IPS DF 4.7 (cell line): ENCODE measurements around the gene DNAJB11.
A peak's percentile ranks its signal among the peaks of the same experiment; 100 is the strongest.

Experiments
- DNase-seq: peaks from one replicate; pipeline ENCODE4 v3.0.0-alpha.2; 2013; ENCODE audit warnings: low spot score; ENCODE audit errors: extremely low read depth

The DNAJB11 gene

DNA sequence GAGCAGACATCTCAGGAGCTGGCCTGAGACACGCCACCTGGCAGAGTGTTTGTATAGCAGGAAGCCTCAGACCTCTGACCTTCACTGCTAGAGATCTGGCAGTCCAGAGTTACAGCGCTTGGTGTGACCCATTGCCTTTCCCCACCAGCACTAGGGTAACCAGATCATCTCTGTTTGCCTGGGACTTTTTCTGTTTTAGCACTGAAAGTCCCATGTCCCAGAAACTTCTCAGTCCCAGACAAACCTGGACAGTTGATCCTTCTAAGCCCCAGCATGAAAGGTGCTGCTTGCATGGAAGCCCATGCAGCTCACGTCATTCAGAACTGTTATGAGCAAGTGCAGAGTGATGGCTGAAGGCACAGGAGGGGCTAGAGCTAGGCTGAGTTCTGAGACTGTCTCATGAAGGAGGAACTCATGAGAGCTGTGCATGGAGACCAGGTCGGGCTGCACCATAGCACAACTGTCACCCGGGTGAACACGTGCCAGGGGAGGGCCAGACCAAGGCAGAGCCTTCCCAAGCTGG, 24.1 kb downstream of the DNAJB11 start:
- DNase-seq = no peak

DNA sequence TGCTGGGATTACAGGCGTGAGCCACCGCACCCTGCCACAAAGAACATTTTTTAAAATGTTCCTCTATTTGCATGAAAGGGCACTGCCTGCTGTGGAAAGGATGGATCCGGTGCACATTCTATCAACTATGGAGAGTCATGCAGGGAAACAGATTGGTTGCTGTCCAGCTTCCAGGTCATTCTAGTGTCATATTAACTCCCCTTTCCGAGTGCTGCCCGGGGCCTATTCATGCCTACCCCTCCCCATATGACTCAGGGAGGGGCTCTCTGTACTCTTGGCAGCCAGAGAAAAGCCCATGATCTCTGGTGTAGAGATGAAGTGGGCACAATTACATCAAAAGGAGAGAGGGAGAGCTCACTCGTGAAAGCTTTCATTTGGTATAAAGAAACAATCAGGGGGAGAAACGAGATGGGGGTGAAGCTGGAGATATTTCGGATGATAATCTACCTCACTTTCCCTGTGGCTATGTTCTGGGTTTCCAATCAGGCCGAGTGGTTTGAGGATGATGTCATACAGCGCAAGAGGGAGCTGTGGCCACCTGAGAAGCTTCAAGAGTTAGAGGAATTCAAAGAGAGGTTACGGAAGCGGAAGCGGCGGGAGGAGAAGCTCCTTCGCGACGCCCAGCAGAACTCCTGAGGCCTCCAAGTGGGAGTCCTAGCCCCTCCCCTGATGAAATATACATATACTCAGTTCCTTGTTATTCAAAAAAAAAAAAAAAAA, 26.2 kb downstream of the DNAJB11 start:
- DNase-seq = no peak

DNA sequence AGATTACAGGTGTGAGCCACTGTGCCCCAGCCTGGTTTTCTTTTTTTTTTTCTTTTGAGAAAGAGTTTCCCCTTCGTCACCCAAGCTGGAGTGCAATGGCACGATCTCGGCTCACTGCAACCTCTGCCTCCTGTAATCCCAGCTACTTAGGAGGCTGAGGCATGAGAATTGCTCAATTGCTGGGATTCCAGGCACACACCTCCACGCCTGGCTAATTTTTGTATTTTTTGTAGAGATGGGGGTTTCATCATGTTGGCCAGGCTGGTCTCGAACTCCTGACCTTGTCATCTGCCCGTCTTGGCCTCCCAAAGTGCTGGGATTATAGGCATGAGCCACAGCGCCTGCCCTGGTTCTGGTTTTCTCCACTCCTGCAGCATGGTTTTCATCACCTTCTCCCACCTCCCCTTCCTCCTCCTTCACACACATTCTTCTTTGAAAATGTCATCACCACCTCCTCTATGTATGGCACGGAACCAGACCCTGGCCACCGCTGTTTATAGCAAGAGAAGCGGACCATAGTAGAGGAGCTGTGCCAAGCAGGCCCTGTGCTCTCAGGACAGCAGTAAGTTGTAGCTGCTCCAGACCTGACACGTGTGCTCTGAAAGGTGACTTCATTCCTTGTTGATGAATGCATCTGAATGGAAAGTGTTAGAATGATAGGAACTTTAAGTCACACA, 27.7 kb downstream of the DNAJB11 start:
- DNase-seq = no peak

DNA sequence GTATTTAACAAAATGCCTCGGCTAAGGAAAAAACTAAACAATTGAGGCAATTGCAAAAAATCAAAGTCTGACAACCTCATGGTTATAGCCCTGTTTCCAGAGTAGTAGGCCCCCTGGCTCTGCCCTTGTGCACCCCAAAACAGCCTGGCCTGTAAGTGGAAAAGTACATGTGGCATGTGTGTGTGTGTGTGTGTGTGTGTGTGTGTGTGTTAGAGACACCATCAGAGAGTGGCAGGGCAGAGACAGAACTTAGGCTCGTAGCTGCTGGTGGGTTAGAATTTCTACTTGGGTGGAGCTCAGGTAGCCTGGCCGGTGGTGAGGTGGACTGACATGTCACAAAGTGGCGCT, 28.2 kb downstream of the DNAJB11 start:
- DNase-seq = no peak

DNA sequence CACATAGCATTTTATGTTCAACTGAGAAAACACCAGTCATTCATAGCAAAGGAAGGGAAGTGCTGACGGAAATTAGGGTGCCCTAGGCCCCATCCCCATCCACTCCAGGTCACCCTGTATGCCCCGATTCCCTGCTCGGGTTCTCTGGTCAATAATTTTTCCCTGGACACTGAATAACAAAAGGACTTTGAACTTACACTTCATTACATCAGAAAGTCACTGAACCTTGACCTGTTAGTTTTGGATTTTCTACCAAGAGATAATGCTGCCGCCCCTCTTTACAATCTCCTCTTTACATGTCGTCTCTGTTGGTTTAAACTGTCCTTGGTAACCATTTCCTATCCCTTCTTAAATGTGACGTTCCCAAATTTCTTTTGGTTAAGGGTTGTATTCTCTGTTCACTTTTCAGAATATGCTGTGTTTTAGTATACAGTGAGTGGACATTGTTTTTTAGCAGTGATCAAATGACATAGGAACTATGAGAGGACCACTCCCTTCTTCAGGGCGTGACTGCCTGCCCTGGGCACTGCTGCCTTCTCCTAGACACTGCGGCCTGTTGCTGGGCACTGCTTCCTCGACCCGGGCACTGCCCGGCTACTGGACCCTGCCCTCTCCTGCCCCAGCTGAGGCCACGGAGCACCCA, 28.7 kb downstream of the DNAJB11 start:
- no peak for DNase-seq

DNA sequence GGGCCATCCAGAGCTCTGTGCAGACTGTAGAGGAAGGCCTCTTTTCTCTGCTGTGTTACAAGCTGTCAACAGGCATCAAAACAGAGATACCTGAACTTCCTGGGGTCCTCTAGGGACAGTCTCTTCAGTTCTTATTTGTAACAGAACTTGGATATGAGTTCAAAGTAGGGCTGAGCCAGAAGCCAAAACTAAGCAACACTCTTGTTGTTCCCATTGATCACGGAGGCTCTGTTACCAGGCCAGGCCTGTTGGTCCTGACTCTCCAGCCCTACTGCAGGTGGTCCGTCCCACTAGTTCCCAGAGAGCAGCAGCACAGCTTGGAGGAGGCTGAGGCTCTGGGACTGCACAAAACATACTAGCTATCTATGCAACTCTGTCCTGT, 29.3 kb downstream of the DNAJB11 start:
- no peak for DNase-seq

DNA sequence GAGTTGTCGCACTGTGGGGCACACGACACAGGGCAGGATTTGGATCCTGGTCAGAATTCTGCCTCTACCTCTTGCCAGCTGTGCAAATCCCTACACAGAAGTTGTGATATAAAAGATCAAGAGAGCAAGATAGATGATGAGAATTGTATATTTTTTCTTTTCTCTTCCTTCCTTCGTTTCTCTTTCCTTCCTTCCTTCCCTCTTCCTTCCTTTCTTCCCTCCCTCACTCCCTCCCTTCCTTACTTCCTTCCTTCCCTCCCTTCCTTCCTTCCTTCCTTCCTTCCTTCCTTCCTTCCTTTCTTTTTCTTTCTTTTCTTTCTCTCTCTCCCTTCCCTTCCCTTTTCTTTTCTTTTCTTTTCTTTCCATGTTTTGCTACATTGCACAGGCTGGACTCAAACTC, 30.4 kb downstream of the DNAJB11 start:
- DNase-seq = no peak

DNA sequence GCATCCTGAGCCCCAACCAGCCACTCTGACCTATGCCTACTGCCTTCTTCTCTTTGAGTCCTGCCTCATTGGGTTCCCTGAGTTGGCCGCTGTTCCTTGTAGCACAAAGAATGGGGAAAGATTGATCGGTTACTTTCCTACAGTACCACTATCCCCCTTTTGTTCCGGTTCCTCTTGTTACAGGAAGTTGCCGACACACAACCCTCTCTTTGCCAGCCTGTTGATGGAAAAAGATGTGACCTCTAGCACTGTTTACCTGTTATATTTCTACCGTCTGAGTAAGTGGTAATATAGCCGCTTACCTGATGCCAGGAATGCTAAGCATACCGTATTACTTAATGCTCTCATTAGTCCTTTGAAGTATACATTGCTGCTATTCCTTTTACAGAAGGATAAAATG, 32.6 kb downstream of the DNAJB11 start:
- DNase-seq = no peak

DNA sequence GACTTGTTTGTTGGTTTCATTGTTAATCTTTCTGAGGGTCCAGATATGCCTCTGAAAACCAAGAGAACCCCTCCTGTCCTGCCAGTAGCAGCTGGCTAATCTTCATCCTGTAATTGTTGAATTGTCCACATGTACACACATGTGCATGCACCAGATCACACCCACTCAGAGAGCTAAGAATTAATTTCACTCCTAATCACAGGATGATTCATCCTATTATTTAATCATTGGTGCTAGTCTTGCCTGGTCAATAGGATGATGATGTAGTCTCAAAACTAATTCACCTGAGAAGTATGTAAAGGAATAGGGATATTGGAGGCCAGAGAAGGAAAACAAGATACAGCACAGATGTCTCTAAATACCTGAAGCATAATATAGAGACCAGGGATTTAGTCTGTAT, 34.6 kb downstream of the DNAJB11 start:
- no peak for DNase-seq

DNA sequence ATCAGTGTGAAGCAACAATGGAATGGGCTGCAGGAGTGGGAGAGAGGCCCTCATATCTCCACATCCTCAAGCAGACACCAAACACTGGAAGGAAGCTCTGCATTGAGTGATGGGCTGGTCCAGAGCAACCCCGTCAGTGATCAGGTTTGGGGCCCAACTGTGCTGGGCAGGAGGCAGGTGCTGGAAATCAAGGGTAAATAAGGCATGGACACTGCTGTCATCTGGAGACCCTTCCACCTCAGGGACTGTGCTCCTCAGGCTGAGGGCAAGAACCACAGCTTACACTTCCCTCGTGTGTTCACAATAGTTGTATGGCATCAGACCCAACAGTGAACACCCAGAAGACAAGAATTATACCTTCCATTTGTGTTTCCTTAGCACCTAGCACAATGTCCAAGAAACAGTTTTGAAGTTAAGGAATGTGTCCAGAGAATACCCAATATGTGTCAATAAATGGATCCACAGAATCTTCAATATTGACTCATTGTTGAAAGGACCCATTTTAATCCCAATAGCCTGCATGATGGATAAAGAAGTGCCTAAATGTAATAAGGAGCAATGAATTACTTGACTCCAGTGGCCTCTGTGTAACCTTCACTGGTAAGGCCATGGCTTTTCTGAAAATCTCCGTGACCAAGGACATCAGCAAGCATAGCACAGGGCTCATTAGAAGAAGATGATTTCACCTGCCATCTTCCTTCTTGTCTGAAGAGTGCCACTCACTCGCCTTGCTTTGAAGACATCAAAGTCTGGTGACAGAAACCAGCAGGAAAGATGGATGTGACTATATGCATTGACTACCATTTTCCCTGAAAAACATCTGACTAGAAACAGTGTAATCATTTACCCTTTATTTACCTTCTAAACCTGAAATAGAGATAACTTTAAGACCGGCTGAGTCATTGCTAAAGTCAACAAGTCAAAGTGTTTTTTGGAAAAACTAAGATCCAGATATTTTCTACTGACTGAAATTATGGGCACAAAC, 35.3 kb downstream of the DNAJB11 start:
- no peak for DNase-seq

DNA sequence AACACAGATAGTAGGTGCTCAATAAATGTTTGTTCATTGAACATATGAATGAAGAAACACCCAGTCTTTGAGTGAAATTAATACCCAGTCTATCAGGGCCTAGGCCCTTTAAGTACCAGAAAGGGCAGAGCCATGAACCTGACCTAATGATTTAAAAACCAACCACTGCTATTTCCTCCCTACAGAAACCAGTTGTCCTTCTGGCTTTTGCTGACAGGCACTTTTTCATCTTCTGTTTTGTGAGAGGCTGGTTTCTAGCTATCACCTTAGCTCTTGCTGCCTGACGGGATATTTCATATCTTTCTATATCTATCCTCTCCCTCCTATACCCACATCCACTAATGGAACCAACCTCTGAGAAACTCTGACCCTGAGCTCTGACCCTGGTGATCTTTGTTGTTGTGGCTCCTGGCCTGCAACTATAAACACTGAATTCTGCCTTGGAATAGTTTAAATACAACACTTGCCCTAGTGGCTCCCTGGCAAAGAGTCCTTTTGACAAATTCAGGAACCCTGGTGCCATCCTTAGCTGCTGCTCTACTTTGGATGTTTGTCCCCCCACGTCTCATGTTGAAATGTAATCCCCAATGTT, 38.2 kb downstream of the DNAJB11 start:
- DNase-seq = no peak

DNA sequence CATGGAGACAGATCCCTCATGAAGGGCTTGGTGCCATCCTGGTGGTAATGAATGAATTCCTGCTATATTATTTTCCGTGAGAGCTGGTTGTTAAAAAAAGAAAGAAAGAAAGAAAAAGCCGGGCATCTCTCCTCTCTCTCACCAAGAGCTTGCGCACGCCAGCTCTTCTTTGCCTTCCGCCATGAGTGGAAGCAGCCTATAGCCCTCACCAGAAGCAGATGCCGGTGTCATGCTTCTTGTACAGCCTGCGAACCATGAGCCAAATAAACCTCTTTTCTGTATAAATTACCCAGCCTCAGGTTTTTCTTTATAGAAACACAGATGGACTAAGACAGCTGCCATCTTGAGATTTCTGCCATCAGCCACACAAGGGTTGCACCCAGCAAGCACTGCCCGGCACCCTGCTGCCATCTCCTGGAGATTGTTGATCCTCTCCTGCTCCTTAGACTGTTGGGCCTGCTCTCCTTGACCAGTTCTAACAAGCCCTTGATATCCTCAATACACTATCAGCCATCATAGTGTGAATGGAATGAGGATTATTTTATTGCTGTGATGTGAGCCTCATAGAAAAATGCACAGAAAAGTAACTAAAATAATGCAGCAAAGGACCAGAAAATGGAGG, 38.8 kb downstream of the DNAJB11 start:
- no peak for DNase-seq

DNA sequence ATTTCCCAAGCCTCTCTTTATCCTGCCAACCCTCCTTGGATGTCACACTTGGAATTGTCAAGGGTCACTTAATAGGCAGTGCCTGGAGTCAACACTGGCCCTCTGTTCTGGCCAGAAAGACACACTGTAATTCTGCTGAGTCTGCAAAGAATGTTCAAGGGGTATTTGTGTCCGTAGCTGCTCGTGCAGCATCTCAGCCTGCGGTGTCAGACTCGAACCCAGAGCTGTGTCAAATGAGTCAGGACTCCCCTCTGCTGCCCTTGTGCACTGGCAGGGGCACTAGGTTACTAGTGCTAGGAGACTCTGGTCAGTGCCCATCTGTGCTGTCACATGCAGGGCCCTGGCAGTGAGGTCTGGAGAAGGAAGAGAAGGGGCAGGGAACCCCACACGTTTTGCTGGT, 41.5 kb downstream of the DNAJB11 start:
- DNase-seq = no peak

DNA sequence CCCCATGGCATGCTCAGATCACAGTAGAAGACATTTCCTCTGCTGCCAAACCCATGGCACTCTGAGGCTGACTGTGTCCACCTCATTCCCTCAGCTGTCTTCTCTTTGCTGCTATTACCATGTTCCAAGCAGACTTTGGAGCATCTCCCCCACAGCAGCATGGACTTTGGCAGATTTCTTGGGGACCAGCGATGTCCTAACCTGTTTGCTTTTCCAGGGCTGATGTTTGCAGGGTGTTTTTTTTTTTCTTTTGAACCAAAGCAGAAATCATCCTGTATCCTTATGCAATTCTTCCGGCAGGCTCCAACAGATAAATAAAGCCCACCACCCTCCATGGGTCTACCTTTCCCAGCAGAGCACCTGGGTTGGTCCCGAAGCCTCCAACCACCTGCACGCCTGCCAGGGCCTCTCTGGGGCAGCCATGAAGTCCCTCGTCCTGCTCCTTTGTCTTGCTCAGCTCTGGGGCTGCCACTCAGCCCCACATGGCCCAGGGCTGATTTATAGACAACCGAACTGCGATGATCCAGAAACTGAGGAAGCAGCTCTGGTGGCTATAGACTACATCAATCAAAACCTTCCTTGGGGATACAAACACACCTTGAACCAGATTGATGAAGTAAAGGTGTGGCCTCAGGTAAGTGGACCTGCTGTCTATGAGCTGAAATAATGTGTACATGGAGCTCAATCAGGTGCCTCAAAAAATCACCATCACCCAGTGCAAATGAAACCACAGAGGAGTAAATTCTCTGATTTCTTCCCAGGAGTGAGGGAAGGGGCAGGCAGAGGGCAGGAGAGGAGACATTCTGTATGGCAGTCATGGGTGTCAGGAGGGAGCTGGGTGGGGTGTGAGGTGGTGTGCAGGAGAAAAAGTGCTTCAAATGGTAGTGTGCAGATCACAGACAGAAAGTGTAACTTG, 42.5 kb downstream of the DNAJB11 start, which contains the start of gene AHSG:
AHSG (plus strand) TSS at position 340 of the 916 bp plus-strand sequence; CDS start at position 422, 82 bp downstream.
- DNase-seq = no peak

DNA sequence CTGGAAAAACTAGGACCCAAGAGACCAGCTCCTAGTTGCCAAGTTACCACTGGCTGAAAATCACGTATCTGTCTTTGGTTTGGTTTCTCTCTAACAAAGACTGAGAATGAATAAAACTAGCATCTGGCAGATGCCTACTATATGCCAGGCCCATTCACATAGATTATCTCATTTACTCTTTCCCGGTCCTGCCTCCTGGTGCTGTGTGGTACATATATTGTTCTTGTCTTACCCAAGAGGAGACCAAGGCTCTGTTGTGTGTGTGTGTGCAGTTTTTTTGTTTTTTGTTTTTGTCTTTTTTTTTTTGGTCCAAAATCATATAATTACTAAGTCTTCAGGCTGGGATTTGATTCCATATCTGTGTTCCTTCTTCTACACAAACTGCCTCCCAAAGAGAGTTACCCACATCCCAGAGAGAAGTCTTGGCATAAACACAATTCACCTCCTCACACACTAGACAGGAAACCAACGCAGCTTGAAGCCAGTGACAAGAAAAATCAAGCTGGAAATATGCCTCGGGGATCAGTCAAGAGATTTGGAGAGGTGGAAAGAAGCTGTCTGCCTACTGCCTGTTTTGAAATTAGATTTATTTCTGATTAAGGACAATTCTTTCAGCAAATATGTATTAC, 43.2 kb downstream of the DNAJB11 start:
- DNase-seq = no peak

DNA sequence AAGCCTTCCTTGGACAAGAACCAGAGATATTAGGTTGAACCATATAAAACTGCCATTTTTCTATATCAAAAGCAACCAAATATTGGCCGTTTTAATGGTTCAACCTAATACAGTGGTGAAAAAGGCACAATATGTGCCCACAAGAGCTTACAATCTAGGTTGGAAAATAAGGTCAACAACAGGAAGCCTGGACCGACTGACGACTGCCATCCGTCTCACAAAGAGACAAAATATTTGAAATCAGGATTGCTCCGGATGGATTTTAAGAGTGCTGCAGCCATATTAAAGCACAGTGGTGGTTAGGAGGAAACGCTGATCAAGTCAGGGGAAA, 43.7 kb downstream of the DNAJB11 start:
- DNase-seq = no peak

DNA sequence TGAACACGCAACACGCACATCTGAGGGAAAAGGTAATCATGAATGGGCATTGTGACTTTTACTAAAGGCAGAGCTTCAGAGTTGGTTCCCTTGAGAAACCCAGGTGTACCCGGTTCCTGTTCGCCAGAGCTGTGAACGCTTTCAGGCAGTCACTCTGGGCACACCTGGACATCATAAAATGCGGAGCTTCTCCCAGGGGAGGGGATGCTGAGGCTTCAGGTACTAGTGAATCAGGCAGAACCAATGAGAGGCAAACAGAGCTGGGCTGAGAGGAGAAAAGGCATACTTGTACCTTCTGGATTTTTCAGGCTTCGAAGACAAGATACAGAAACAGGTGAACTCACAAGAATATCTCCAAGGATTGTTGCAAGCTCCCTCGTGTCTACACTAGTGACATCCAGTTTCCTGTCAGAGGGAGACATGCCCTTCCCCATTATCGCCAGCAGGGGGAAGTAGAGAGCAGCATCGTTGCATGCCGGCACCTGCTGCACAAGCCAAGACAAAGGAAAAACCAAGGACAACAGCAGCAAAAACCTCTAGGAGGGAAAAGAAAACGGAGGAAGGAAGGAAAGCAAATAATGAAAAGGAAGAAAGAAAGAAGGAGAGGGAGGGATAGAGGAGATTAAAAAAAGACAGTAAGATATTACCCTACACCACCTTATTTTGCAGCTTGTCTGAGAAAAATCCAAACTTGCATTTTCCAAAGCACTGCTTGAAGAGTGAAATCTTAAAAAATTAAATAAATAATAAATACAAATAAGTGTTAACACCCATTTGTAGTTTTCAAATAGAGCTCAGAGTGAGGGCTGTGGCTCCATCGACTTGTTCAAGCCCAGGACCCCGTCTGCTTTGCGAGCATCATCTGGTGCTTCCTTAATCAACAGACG, 44.3 kb downstream of the DNAJB11 start:
- peak; percentile 75 for DNase-seq

DNA sequence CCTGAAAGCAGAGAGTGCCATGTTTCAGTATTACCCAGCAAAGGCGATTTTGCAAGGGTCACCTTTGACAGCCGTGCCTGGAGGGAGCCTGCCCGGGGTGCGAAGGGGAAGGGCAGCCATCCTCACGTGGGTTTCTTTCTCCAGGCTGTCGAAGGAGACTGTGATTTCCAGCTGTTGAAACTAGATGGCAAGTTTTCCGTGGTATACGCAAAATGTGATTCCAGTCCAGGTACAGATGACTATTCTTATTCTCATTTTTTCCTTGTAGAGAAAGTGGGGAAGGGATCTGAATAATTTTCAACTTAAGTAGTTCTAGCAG, 45.7 kb downstream of the DNAJB11 start:
- no peak for DNase-seq
